Erythroblast (primary cell): ENCODE data around the gene CPSF3.

Experiments
- GATA1 ChIP-seq: IDR thresholded peaks from 2 replicates; pipeline ENCODE4 v1.6.1; 2011; ENCODE audit warnings: low read depth, mild to moderate bottlenecking, control low read depth, low read length, moderate library complexity
- POLR2A ChIP-seq: IDR thresholded peaks from 2 replicates; pipeline ENCODE4 v1.6.1; 2011; ENCODE audit warnings: mild to moderate bottlenecking, low read length

DNA sequence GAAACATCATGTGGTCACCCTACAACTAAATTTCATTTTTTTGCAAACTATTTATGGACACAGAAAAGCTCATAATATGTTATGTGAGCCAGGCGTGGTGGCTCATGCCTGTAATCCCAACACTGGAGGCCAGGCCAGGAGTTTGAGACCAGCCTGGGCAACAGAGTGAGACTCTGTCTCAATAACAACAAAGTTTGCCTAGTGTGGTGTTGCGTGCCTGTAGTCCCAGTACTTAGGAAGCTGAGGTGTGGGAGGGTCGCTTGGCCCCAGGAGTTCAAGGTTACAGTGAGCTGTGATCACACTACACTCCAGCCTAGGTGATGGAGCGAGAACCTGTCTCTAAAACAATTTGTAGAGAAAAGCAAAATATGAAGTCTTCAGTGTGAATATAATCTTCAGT lies 56.7 kb downstream of the CPSF3 start:
- TF ChIP-seq POLR2A (no peak), GATA1 (no peak)
